ENCODE data around the gene EXOC3. TPM values are rescaled to one million over a fixed set of nuclear protein-coding genes. Genes with fewer than 3 reads are reported as not detected.

EXOC3 gene
- polyA plus RNA-seq, 1 experiment = 27.3 TPM

GRCh38 chr5:456351-457194 lies 13.6 kb downstream of the EXOC3 start:
- no peak for TF ChIP-seq CTCF (IDR thresholded peaks at IDR 0.05; ENCODE audit: low read depth, low read length)
- DNase-seq (ENCODE audit: low read depth, low spot score) = no peak
- Histone ChIP-seq H3K27me3 (ENCODE audit: control insufficient read depth, insufficient read depth, low read length) (no peaks in the 10 kb centered on the region), H3K4me3 (ENCODE audit: low read depth, low read length) (no peak overlapping the region), H3K9me3 (ENCODE audit: control insufficient read depth, insufficient read depth, low read length) (no peaks in the 10 kb centered on the region; the same call in 1 of the 2 replicates), H3K27ac (ENCODE audit: low read depth, low read length) (no peak overlapping the region)
- POLR2A ChIA-PET = no interaction called here
- CTCF ChIA-PET = interaction anchor here (0.8 kb wide), 1 partner anchor 10 kb away, joined by 3 read pairs; no protein-coding TSS in a partner anchor

DNA sequence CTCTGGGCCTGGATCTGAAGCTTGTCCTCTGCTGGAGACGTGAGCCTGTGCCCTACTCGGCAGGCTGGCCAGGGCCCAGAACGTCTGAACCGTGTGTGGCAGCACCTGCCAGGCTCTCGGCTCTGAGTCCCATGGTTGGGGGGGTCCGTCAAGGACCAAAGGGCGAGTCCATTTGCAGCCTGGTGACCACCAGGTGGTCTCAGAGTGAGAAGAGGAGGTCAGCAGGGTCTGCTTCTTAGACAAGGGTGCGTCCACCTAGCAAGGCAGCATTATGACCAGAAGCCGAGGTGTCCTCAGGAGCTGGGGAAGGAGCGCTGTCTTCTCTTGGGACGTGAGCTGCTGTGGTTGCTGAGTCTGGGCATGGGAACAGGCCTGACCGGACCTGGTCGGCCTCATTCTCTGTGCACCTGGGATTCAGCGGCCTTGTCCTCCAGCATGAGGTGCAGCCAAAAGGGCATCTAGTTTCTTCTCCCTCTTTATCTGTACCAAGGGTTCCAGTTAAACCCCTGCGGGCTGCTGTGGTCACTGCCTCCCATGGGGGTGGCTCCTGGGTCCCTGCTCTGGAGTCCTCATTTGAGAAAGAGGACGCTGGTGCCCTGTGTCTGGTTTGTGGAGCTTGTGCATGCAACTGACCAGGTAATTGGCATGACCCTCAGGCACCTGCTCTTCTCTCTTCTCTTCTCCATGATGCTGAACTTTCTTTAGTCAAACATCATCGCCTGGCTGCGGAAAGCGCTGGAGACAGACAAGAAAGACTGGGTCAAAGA lies 14.4 kb downstream of the EXOC3 start:
- Histone ChIP-seq H3K27me3 (ENCODE audit: control insufficient read depth, insufficient read depth, low read length) (no peaks in the 10 kb centered on the region), H3K9me3 (ENCODE audit: control insufficient read depth, insufficient read depth, low read length) (no peaks in the 10 kb centered on the region; the same call in 1 of the 2 replicates), H3K27ac (ENCODE audit: low read depth, low read length) (no peak overlapping the region), H3K4me3 (ENCODE audit: low read depth, low read length) (no peak overlapping the region)
- no peak for DNase-seq (ENCODE audit: low read depth, low spot score)
- ChIA-PET POLR2A (no interaction called here), CTCF (interaction anchor here (0.8 kb wide), 1 partner anchor 11 kb away, joined by 3 read pairs; no protein-coding TSS in a partner anchor)
- TF ChIP-seq CTCF (IDR thresholded peaks at IDR 0.05; ENCODE audit: low read depth, low read length) = no peak

DNA sequence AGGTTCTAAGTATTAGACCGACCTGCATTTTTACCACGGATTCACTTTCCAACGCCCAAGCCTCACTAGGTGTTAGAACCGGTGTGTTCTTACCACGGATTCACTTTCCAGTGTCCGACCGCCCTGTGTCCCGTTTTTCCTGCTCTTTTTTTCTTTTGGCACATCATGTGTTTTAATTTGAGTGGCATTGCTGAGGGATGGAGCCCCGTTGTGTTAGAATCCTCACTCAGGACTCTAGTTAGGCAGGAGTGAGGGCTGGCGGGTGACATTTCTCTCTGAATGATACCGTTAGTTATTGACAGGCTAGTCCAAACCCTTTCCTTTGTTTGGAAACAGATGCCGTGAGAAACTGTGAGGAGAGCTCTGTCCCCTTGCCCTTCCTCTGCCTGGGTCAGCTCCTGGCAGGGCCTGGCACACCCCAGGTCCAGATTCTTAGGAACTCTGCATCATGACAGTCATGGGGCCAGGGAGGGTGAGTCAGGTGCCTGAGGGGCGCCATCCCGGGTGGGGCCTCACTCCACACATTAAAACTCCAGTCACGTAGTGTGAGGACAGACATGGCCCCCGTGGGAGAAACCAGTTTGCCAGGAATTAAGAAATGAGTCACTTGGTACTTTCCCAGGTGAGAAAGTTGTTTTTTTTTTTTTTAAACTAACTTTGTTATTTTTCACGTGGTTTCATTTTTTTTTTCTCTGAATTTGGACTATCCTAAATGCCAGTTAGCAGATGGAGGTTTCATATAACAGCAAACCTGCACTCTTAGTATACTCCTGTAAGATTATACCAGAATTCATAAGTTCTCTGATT lies 15.8 kb downstream of the EXOC3 start:
- no peak for DNase-seq (ENCODE audit: low read depth, low spot score)
- Histone ChIP-seq H3K4me3 (ENCODE audit: low read depth, low read length) (no peak overlapping the region), H3K9me3 (ENCODE audit: control insufficient read depth, insufficient read depth, low read length) (no peaks in the 10 kb centered on the region; the same call in 1 of the 2 replicates), H3K27me3 (ENCODE audit: control insufficient read depth, insufficient read depth, low read length) (no peaks in the 10 kb centered on the region), H3K27ac (ENCODE audit: low read depth, low read length) (no peak overlapping the region)
- CTCF ChIA-PET = no interaction called here
- POLR2A ChIA-PET = no interaction called here
- no peak for TF ChIP-seq CTCF (IDR thresholded peaks at IDR 0.05; ENCODE audit: low read depth, low read length)

GRCh38 chr5:459562-460272 lies 16.7 kb downstream of the EXOC3 start:
- H3K27me3 ChIP-seq (ENCODE audit: control insufficient read depth, insufficient read depth, low read length) = no peaks in the 10 kb centered on the region
- no peak overlapping the region for H3K27ac ChIP-seq (ENCODE audit: low read depth, low read length)
- DNase-seq (ENCODE audit: low read depth, low spot score) = no peak
- H3K4me3 ChIP-seq (ENCODE audit: low read depth, low read length) = no peak overlapping the region
- CTCF ChIA-PET = interaction anchor here (1.4 kb wide), 1 partner anchor 13 kb away, joined by 6 read pairs; no protein-coding TSS in a partner anchor
- TF ChIP-seq CTCF (IDR thresholded peaks at IDR 0.05; ENCODE audit: low read depth, low read length) = no peak
- no peaks in the 10 kb centered on the region; the same call in 1 of the 2 replicates for H3K9me3 ChIP-seq (ENCODE audit: control insufficient read depth, insufficient read depth, low read length)
- POLR2A ChIA-PET = no interaction called here
